Effector CD8-positive, alpha-beta T cell (primary cell): ENCODE data around the gene PHF11.

Source experiments
- DNase-seq: peaks from one replicate; lab custom pipeline; 2025; lab: John Stamatoyannopoulos, UW
- total RNA-seq, 4 experiments: gene quantifications; one replicate each; lab custom pipeline; 2026; lab: John Stamatoyannopoulos, UW

The PHF11 gene
- total RNA-seq = 75.2 to 81.3 (median 78.4) reads per million in 4 experiments

DNA sequence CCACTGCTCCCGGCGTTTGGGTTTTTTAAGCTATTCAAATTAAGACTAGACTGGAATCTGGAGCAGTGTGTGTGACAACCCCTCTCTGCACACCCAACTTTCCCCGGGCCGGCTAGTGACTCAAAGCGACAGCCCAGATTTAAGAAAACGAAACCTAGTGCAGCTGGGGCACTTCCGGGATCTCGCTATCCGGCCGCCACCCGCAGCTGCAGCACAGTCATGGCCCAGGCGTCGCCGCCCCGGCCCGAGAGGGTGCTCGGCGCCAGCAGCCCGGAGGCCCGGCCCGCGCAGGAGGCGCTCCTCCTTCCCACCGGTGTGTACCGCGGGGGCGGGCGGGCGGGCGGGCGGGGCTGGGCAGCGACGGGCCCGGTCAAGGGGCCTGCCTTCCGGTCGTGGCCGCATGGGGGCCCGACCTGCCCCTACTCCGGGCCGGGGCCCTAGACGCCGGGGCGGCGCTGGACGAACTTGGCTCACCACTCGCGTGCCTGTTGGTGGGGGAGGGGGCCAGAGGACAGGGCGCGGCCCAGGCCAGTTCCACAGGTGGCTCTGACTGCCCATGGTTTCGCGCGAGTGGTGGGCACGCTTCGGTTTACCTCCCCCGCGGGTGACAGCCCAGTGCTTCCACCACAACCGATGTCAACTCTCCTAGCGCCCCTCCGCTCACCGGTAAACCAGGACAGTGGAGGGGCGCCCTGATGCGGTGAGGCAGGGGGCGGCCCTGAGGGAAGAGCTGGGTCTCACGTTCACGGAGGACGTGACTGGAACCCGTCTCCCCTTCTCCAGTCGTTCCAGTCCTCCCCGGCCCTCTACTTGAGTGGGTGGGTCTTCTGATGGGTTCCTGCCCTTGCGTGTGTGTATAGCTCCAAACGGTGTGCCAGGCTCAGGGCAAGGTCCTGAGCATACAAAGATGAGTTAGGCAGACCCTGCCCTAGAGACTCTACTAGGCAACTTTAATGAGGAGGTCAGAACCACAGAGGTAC, at the start of gene PHF11:
Gene PHF11, plus strand, starts transcription at position 171 of the 980 bp plus-strand sequence. Its CDS starts 49 bp downstream, at position 220.
- DNase-seq = peak; percentile 64

DNA sequence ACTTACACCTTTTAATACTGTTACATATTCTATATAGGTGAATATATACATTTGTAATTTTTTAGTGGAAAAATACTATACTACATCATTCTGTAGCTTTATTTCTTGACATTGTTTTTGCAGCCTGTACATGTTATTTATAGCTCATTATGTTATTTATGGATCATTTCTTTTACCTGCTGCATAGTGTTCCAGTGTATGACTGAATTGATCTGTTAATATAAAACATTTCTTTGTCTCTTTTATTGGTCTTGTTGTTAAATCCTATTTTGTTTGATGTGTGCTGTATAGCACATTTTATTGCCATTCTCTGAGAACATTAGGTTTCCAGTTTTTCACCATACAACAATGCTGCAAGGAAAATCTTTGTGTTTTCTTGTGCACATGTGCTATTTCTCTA, 49.3 kb upstream of the PHF11 start:
- no peak for DNase-seq

DNA sequence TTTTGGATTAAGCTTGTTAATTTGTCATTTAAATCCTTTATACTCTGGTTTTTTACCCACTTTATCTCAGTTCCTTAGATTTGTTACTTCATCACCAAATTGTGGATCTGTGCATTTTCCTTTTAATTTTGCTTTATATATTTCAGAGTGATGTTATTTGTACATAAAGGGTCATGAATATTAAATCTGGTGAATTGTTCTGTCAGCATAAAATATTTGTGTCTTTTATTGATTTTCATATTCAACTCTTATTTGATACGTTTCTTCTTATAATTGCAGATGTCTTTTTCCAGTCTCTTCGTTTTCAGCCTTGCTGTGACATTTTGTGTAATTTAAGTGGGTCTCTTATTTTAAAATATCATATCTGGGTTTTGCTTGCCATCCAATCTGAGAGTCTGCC, 47.0 kb upstream of the PHF11 start:
- DNase-seq = no peak

DNA sequence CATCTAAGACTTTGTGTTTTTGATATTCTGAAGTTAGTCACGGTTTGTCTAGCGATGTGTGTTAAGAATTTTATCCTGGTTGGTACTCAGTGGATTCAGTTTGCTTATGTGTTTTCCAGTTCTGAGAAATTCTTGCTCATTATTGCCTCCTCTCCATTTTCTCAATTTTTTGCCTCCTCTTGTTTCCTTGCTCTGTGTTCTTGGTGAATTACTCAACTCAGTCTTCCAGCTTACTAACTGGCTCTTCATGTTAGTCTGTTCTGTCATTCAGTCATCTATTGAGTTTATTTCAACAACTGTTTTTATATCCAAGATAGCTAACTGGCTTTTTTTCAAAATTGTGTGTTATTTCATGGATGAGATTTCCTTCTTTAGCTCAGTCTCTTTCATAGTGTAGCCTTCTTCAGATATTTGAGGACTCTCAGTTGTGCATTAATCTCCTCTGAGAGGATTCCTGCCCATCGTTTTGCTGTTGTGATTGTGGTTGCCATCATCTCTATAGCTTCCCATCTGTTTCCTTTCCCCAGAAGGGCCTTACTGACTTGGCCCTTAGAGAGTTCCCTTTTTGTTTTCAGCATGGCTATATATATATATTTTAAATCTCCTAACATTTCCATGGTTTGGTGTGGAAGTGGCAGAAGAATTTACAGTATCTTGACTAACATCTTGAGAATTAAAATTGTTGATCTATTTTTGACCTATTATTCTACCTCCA, 45.5 kb upstream of the PHF11 start:
- no peak for DNase-seq

DNA sequence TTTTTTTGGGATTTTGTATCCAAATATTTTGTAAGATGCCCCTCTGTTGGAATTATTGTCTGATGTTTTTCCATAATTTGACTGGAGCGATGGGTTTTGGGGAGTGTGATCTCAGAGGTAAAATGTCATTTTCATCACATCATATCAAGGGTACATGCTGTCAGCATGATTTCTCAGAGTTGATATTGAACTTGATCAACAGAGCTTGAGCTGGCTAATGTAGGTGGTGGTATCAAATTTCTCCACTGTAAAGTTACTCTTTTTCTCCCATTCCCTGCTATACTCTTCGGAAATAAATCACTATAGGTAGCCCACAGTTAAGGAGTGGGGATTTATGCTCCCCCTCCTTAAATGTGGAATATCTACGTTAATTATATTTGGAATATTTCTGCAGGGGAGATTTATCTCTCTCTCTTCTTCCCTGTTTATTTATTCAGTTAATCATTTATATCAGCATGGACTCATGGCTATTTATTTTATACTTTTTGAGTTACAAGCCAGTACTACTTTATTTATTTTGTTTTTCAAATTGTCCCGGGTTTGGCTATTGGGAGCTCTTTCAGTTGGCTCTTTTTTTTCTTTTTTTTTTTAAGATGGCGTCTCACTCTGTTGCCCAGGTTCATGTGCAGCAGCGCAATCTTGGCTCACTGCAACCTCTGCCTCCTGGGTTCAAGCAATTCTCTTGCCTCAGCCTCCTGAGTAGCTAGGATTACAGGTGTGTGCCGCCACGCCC, 42.9 kb upstream of the PHF11 start:
- DNase-seq = no peak

DNA sequence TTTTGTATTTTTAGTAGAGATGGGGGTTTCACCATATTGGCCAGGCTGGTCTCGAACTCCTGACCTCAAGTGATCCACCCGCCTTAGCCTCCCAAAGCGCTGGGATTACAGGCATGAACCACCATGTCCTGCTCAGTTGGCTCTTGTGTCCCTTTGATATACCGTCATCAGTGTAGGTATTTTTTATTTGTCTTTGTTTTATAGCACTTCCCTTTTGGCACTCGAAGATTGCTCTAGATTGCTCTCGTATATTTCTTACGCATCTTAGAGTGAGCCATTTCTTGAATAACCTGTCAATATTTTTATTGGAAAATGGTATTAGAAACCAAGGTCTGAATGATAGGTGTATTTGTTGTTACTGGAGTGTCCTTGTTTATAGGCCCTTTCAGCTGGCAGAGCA, 42.3 kb upstream of the PHF11 start:
- DNase-seq = no peak

DNA sequence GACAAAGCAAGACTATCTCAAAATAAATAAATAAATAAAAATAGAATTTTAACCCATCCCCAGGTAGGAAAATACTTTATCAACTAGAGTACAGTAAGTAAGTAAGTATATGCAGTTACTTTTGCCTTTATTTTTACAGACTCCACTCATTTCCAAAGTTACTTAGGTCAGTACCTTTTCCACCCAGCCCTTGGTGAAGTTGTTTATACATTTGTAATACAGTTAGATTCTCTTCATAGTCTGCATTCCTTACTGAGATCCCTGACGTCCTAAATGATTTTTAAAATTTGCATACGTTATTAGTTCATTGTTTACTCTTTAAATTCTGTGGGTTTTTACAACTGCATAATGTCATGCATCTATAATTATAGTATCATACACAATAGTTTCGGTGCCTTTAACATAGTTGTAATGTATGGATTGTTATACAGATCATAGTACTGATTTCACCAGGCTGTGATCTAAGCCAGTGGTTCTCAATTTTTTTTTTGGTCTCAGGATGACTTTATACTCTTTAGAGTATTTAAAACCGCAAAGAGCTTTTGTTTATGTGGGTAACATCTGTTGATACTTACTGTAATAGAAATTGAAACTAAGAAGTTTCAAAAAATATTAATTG, 41.3 kb upstream of the PHF11 start:
- no peak for DNase-seq

DNA sequence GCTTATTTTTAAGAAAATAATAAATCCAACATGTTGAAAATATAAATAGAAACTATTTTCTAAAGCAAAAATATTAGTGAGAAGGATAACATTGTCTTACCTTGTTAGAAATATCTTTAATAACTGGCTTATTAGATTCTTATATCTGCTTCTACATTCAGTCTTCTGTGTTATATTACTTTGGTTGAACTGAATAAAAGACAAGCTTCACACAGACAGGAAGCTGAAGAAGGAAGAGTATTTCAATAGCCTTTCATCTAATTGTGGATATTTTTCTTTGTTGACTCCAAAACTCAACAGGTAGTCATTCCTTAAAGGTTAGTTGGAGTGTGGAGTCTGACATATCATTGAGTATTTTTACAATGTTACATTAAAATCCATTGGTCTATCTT, 40.8 kb upstream of the PHF11 start:
- DNase-seq = no peak

DNA sequence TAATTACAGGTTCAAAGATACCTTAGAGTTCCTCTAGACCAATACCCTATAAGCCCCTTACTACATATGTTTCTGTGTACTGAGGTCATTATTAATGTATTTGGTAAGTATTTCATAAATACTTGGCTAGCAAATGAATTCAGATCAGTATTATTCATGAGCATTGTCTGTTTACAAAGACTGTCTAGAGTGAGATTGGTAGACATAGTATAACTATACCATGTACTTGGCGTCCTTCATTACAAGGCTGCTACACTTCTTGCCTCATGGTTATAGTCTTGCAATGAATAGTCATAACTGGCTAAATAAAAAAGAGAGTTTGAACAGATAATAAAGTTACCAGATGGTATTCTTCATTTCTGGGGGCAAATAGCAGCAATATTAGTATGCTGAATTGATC, 39.6 kb upstream of the PHF11 start:
- DNase-seq = no peak

DNA sequence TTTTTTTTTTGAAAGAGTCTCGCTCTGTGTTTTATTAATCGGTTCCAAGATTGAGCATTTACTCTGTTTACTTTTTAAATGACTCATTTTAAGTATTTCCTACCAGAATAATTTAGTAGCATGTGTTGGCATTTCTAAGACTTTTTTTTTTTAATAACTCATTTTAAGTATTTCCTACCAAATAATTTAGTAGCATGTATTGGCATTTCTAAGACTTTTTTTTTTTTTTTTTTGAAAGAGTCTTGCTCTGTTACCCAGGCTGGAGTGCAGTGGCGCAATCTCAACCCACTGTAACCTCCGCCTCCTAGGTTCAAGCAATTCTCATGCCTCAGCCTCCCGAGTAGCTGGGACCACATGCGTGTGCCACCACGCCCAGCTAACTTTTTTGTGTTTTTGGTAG, 38.5 kb upstream of the PHF11 start:
- DNase-seq = no peak

DNA sequence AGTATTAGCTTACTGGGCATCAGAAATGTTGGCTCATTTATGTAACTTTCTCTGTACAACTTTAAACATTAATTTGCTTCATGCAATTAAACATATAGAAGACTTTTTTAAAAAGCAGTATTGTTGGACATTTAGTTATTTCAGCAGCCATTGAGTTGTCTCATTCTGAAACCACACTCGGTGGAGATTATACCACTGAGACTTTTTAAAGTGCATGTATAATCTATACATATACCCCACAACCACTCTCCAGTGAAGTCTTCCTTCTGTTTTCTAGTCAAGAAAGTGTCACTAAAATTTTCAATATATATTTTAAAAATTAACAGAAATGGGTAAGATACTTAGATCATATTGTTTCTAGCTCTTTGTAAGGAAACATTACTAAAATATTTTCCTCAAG, 36.2 kb upstream of the PHF11 start:
- no peak for DNase-seq

DNA sequence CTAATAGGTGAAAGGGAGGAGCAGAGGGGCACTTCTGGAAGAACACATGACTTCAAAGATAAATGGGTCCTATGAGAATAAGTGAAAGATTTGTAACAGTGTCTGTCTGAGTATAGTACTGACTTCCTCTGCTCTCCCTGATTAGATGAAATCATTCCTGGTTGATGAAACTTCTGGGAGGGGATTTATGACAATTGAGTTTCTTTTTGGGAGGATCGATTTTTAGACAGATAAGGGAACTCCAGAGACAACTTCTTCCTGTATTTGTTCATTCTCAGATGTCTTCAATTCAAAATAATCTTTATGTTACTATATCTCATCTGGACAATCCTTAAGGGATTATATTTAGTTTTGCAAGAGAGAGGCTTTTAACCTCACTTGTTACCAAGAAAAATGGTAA, 31.7 kb upstream of the PHF11 start:
- DNase-seq = no peak

DNA sequence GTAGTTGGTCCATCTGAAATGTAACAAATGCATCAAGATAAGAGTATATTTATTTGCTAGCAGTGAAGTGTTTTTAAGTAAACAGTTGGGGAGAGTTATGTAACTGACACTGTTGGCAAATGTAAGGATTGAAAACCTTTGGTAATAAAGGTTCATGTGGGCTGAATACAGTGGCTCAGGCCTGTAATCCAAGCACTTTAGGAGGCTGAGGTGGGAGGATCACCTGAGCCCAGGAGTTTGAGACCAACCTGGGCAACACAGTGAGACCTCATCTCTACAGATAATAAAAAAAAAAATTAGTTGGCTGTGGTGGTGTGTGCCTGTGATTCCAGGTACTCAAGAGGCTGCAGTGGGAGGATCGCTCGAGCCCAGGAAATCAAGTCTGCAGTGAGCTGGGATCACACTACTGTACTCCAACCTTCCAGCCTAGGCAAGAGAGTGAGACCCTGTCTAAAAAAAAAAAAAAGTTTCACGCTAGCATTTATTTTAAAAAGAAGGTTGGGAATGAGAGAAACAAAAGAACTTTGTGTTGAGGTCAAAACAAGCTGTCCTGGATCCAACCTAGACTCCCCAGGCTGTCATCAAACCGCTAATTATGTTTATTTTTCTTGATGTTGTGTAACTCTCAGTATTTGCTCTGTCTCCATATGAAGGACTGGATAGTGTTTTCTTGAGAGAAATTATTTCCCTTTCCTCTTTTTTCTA, 31.0 kb upstream of the PHF11 start:
- no peak for DNase-seq

DNA sequence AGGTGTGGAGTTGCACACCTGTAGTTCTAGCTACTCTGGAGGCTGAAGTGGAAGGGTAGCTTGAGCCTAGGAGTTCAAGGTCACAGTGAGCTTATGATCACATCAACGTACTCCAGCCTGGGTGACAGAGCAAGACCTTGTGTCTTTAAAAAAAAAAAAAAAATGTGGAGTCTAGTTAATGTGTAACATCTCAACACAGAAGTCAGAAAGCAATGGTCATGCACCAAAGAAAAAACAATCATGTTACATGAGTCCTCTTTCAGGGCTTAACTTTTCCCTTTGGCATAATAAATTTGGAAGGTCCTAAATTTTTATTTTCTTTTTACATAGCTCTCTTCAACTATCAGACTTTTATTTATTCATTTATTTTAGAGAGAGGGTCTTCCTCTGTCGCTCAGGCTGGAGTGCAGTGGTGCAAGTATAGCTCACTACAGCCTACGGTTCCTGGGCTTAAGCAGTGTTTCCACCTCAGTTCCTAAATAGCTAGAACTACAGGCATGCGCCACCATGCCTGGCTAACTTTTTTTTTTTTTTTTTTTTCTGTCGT, 29.4 kb upstream of the PHF11 start:
- no peak for DNase-seq

DNA sequence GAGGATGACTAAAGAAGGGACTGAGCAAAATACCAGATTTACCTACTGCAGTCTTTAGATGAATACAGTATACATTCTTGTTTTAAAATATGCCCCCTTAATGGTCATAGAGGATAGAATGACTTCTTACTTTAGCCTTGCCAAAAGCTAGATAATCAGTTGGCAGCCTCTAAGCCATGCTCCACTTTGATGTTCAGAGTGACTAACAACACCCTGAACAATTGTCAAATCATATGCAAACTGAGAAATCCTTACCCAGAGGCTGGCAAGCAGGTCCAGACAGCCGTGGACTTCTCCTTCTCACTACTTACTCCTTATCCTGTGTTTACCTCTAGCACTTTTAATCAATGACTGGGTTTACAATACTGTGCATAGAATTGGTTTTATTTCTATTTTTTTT, 23.6 kb upstream of the PHF11 start:
- no peak for DNase-seq

DNA sequence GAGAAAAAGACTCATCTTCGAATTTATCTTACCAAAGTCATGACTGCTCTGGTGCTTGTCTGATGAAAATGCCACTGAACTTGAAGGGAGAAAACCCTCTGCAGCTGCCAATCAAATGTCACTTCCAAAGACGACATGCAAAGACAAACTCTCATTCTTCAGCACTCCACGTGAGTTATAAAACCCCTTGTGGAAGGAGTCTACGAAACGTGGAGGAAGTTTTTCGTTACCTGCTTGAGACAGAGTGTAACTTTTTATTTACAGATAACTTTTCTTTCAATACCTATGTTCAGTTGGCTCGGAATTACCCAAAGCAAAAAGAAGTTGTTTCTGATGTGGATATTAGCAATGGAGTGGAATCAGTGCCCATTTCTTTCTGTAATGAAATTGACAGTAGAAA, 19.2 kb upstream of the PHF11 start:
- no peak for DNase-seq

DNA sequence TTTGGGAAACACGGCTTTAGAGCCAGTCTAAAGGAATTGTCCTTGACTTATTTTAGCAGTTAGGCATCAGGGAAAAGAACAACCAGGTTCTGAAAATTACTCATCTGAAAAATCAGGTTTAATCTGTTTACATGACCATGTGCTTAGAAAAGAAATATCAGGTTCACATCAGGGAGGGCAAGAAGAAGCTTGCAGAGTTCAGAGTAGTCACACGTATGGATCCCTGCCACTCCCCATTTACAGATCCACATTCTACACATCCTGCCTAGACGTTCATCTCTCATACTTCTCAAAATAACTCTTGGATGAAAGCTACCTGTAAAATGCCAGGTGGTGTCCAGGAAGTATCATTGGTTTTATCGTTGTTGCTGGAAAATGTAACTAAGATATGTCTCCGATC, 14.0 kb upstream of the PHF11 start:
- no peak for DNase-seq

DNA sequence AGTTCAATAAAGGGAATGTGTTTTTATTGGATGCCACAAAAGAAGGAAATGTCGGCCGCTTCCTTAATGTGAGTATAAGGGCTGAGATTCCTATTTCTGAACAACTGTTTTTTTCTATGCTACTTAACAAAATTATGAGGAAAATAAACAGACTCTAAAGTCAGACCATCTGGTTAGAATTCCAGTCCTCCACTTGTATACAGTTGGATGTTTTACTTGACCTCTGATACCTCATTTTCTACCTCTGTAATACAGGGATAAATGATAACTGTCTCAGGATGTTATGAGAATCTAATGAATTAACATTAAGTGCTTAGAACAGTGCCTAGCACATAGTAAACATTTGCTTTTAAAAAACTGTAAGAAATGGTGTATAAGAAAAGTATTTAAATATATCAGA, 7.2 kb upstream of the PHF11 start:
- no peak for DNase-seq

DNA sequence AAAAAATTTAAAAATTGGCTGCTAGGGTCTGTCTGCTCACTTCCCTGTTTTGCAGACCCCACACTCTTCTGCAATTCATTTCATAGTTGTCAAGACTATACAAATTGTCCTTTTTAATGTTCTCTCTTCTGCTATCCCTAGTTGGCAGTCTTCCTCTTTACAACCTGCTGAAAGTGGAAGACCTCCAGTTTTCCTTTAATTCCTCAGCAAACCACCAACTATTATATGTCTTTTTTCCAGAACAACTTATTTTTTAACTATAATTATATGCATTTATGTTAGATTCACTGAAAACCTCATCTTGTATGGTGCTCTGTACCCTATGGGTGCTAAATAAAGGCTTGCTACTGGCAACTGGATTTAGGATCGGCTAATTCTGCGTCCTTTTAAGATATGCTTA, 1.1 kb upstream of the PHF11 start:
- DNase-seq = no peak

DNA sequence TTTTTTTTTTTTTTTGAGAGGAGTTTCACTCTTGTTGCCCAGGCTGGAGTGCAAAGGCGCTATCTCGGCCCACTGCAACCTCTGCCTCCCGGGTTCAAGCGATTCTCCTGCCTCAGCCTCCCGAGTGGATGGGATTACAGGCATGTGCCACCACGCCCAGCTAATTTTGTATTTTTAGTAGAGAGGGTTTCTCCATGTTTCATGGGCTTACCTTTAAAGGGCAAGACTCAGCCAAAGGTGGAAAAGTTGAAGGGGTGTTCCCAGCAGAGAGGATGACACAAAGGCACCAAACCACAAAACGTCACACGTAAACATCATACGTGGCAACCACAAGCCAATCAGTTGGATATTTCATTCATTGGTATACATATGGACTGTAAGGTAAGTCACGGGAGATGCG, 1.1 kb downstream of the PHF11 start:
- DNase-seq = peak; percentile 8

DNA sequence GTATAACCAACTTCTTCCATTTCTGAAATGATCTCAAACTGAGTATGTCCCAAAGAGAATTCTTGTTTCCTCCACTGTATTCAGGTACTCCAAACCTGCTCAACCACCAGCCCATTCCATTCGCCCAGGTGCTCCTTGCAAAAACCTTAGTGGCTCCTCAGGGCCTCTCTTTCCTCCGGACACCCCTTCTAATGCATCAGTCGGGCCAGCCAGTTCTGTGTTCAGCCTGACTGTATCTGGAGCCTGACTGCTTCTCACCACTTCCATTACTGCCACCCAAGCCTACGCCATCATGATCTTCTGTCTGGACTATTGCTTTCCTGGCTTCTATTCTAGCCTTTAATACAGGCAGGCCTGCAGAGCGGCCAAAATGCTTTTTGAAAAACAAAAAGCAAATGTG, 1.5 kb downstream of the PHF11 start:
- DNase-seq = no peak
